HG02642 (cell line): ENCODE results near the gene GNPDA1.
A peak's percentile ranks its signal among the peaks of the same experiment; 100 is the strongest.
"Not testable (repeated sequence)": the region's sequence is repeated elsewhere in the genome, so short reads cannot be mapped to it uniquely, and the experiment has no call there.

ENCODE experiments used
- ATAC-seq: cut with Tn5 transposase; IDR thresholded peaks from one replicate; pipeline ENCODE4 v1.9.1; 2021; ENCODE audit warnings: mild to moderate bottlenecking; ENCODE audit not compliant: unreplicated experiment, poor library complexity

GNPDA1 gene

GRCh38 chr5:142012792-142013388 is at the start of gene GNPDA1:
Gene GNPDA1, minus strand, starts transcription at chr5:142013027. Its CDS starts 992 bp downstream, at chr5:142012035.
- ATAC-seq, result peak; percentile 68

- ATAC-seq, result no peak
These were observed 46.6 kb upstream of the GNPDA1 start for GRCh38 chr5:142059304-142059940.

GRCh38 chr5:142057697-142058056 is 44.9 kb upstream of the GNPDA1 start:
- no peak for ATAC-seq

- ATAC-seq, result no peak
These were observed 44.2 kb upstream of the GNPDA1 start for GRCh38 chr5:142056816-142057696.

GRCh38 chr5:142055301-142055700 is 42.5 kb upstream of the GNPDA1 start:
- ATAC-seq, result no peak

GRCh38 chr5:142053426-142054151 is 40.8 kb upstream of the GNPDA1 start:
- no peak for ATAC-seq

GRCh38 chr5:142052026-142052425 is 39.2 kb upstream of the GNPDA1 start:
- not testable (repeated sequence) for ATAC-seq

GRCh38 chr5:142048272-142048671 is 35.4 kb upstream of the GNPDA1 start:
- no peak for ATAC-seq

- no peak for ATAC-seq
These were observed 33.4 kb upstream of the GNPDA1 start for GRCh38 chr5:142046191-142046590.

- ATAC-seq, result not testable (repeated sequence)
These were observed 28.1 kb upstream of the GNPDA1 start for GRCh38 chr5:142040881-142041280.

GRCh38 chr5:142040285-142040684 is 27.5 kb upstream of the GNPDA1 start:
- no peak for ATAC-seq

- no peak for ATAC-seq
These were observed 25.9 kb upstream of the GNPDA1 start for GRCh38 chr5:142038735-142039134.

- ATAC-seq, result not testable (repeated sequence)
These were observed 24.8 kb upstream of the GNPDA1 start for GRCh38 chr5:142037599-142037998.

GRCh38 chr5:142036918-142037317 is 24.1 kb upstream of the GNPDA1 start:
- ATAC-seq, result no peak

- ATAC-seq, result no peak
These were observed 22.2 kb upstream of the GNPDA1 start for GRCh38 chr5:142034994-142035393.

GRCh38 chr5:142033632-142034567 is 21.1 kb upstream of the GNPDA1 start:
- not testable (repeated sequence) for ATAC-seq

GRCh38 chr5:142032747-142033631 is 20.2 kb upstream of the GNPDA1 start:
- no peak for ATAC-seq

- no peak for ATAC-seq
These were observed 19.3 kb upstream of the GNPDA1 start for GRCh38 chr5:142032150-142032549.

- no peak for ATAC-seq
These were observed 12.8 kb upstream of the GNPDA1 start for GRCh38 chr5:142025637-142026036.
